GM19238 (cell line): ENCODE measurements around the gene VAMP3.

ENCODE experiments used
- DNase-seq: peaks from one replicate; pipeline ENCODE4 v3.0.0; 2011; ENCODE audit warnings: low spot score; ENCODE audit not compliant: insufficient read length

VAMP3 gene

DNA sequence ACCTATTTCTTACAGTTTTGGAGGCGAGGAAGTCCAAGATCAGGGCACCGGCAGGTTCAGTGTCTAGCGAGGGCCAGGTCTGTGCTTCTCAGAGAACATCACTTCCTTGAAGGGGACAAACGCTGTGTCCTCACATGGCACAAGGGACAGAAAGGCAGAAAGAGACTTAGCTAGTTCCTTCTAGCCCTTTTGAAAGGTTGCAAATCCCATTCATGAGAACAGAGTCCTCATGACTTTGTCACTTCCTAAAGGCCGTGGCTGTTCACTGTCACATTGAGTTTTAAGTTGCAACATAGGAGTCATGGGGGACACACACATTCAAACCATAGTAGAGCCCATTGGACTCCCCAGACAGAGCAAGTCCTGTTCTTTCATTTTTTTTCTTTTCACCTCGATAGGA, 40.4 kb downstream of the VAMP3 start:
- no peak for DNase-seq

DNA sequence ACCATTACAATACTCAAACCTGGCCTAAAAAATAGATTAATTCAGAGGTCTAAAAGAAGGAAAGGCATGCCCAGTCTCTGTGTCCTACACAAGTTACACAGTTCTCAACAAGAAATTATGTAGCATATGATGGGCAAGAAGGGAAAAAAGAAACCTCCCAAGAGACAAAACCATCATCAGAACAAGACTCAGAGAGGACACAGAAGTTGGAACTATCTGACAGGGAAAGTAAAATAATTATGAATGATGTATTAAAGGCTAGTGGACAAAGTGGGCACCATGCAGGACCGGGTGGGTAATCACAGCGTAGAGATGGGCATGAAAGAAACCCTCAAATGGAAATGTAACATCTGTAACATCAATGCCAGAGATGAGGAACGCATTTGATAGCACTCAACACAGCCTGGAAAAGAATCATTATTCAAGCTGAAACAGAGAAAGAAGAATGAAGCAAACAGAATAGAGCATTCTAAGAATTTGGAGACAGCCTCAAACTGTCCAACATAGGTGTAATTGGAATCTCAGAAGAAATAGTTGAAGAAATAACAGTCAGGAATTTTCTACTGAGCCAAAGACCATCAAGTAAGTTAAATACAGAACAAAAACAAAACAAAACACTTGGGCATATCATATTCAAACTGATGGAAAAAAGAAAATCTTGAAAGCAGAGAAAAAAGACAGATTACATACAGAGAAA, 42.7 kb downstream of the VAMP3 start:
- no peak for DNase-seq

DNA sequence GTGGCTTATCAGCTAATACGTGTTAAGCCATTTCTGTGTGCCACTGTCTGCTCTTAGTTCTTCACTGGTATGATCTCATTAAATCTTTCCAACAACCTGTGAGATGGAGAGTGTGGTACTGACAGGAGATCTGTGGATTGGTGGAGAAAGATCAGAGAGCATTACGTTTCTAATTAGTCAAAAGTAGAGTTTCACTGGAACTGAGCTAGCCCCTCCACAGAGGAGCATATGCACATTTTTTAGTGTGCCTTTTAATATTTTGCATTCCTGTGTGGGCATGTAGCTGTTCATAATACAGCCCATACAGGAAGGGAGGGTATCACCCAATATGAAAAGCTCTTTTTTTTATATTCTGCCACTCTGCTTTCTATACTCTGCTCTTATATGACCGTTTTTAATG, 50.2 kb downstream of the VAMP3 start:
- no peak for DNase-seq

DNA sequence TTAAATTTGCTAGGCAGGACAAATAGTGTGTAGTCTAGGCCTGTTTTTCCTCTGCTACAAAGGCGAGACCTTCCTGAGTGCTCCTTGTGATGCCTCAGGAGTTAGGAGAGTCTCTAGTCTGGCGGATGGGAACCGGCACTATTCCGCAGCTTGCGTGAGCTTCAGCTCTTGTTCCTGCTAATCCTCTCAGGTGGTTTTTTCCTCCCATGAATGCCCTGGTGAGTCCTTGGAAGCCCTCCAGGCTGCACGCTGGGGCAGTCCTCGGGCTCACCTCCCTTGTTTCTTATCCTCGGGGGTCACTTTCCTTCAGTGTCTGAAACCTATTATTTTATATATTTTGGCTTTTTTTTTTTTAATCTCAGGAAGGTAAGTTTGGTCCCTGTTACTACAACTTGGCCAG, 53.6 kb downstream of the VAMP3 start:
- no peak for DNase-seq

DNA sequence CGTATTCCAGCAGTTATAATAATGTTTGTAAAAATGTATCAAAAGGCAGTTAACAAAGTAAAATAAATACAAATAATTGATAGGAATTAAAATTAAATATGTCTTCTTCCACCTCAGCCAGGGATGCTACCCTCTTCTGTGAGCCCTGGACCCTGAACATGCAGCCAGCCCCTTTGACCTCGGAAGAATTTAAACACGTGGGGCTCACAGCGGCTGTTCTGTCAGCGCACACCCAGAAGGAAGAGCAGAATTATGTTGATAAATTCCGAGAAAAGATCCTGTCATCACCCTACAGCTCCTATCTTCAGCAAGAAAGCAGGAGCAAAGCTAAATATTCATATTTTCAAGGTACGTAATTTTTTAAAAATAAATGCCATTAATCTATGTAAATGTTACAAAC, 55.3 kb downstream of the VAMP3 start:
- no peak for DNase-seq

DNA sequence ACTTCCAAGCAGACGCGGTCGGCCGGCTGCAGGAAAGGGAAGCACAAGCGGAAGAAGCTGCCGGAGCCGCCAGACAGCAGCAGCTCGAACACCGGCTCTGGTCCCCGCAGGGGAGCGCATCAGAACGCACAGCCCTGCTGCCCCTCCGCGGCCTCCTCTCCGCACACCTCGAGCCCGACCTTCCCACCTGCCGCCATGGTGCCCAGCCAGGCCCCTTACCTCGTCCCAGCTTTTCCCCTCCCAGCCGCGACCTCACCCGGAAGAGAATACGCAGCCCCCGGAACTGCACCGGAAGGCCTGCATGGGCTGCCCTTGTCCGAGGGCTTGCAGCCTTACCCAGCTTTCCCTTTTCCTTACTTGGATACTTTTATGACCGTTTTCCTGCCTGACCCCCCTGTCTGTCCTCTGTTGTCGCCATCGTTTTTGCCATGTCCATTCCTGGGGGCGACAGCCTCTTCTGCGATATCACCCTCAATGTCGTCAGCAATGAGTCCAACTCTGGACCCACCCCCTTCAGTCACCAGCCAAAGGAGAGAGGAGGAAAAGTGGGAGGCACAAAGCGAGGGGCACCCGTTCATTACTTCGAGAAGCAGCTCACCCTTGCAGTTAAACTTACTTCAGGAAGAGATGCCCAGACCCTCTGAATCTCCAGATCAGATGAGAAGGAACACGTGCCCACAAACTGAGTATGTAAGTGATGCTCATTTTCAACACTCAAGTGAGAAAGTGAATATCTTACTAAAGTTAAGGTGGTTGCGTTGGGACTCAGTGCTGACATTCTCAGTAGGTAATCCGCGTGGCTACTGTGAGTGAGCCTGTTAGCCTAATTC, 56.2 kb downstream of the VAMP3 start:
- no peak for DNase-seq
